ENCODE data around the gene LNPEP. TPM values are rescaled to one million over a fixed set of nuclear protein-coding genes. Genes with fewer than 3 reads are reported as not detected.

The LNPEP gene
- total RNA-seq, 4 donors from 2014 or later: 7.2 to 40.5 (median 34.8) TPM

GRCh38 chr5:96972599-96973334, 36.9 kb downstream of the LNPEP start:
- H3K4me3 ChIP-seq: no peak overlapping the region
- TF ChIP-seq EP300 (IDR thresholded peaks at IDR 0.05; ENCODE audit: low read depth) (no peak), CTCF (IDR thresholded peaks at IDR 0.05) (no peak), POLR2A (IDR thresholded peaks at IDR 0.05) (no peak), POLR2AphosphoS5 (IDR thresholded peaks at IDR 0.05) (no peak)
- H3K36me3 ChIP-seq: no peaks in the 10 kb centered on the region
- H3K9me3 ChIP-seq: no peaks in the 10 kb centered on the region
- in situ Hi-C loops (cut with MboI; ENCODE audit: low pct_ligation_motif_present in 1 of 4, low pct_unique_long_range_greater_than_20kb in 1 of 4, low sequenced_read_pairs in 3 of 4) (no loop called here), intact Hi-C loops (cut with DNase I; ENCODE audit: low total_unique reads) (no loop called here)
- H3K4me1 ChIP-seq: peaks cover 0 to 55% (median 15%) of the 10 kb centered on the region in 4 donors
- H3K27ac ChIP-seq: no peak overlapping the region
- no peak for DNase-seq
- no peaks in the 10 kb centered on the region for H3K27me3 ChIP-seq
- WGBS, 2 donors (ENCODE audit: low coverage in 1 of 2): 78 to 91% methylated on average over 3 to 5 of the region's 5 CpGs

- Histone ChIP-seq H3K4me1 (peaks cover 0 to 45% (median 5%) of the 10 kb centered on the region in 4 donors), H3K36me3 (no peaks in the 10 kb centered on the region), H3K27ac (no peak overlapping the region), H3K27me3 (no peaks in the 10 kb centered on the region), H3K9me3 (no peaks in the 10 kb centered on the region), H3K4me3 (no peak overlapping the region)
- in situ Hi-C loops (cut with MboI; ENCODE audit: low pct_ligation_motif_present in 1 of 4, low pct_unique_long_range_greater_than_20kb in 1 of 4, low sequenced_read_pairs in 3 of 4): no loop called here
- intact Hi-C loops (cut with DNase I; ENCODE audit: low total_unique reads): no loop called here
- no peak for DNase-seq
- WGBS, 2 donors (ENCODE audit: low coverage in 1 of 2): 76 to 78% methylated on average over 2 of the region's 2 CpGs
- no peak for TF ChIP-seq EP300 (IDR thresholded peaks at IDR 0.05; ENCODE audit: low read depth)
- TF ChIP-seq POLR2A (IDR thresholded peaks at IDR 0.05): no peak
- no peak for TF ChIP-seq CTCF (IDR thresholded peaks at IDR 0.05)
- no peak for TF ChIP-seq POLR2AphosphoS5 (IDR thresholded peaks at IDR 0.05)
Observed at GRCh38 chr5:96973532-96974401, 37.9 kb downstream of the LNPEP start.

- Histone ChIP-seq H3K4me1 (peaks cover 0 to 29% (median 2%) of the 10 kb centered on the region in 4 donors), H3K4me3 (no peak overlapping the region), H3K9me3 (no peaks in the 10 kb centered on the region), H3K36me3 (peaks cover 0 to 18% (median 4%) of the 10 kb centered on the region in 4 donors), H3K27me3 (no peaks in the 10 kb centered on the region), H3K27ac (no peak overlapping the region)
- intact Hi-C loops (cut with DNase I; ENCODE audit: low total_unique reads): no loop called here
- no peak for DNase-seq
- TF ChIP-seq EP300 (IDR thresholded peaks at IDR 0.05; ENCODE audit: low read depth) (no peak), POLR2A (IDR thresholded peaks at IDR 0.05) (no peak), CTCF (IDR thresholded peaks at IDR 0.05) (no peak), POLR2AphosphoS5 (IDR thresholded peaks at IDR 0.05) (no peak)
- in situ Hi-C loops (cut with MboI; ENCODE audit: low pct_ligation_motif_present in 1 of 4, low pct_unique_long_range_greater_than_20kb in 1 of 4, low sequenced_read_pairs in 3 of 4): no loop called here
Observed at GRCh38 chr5:96975656-96976055, 39.8 kb downstream of the LNPEP start.

- no peak for DNase-seq
- Histone ChIP-seq H3K9me3 (no peaks in the 10 kb centered on the region), H3K4me1 (peaks cover 0 to 17% (median 2%) of the 10 kb centered on the region in 4 donors), H3K27ac (peak overlapping the region in 1 of 4 donors; percentile 27), H3K27me3 (no peaks in the 10 kb centered on the region), H3K36me3 (peaks cover 0 to 18% (median 4%) of the 10 kb centered on the region in 4 donors), H3K4me3 (no peak overlapping the region)
- intact Hi-C loops (cut with DNase I; ENCODE audit: low total_unique reads) (no loop called here), in situ Hi-C loops (cut with MboI; ENCODE audit: low pct_ligation_motif_present in 1 of 4, low pct_unique_long_range_greater_than_20kb in 1 of 4, low sequenced_read_pairs in 3 of 4) (no loop called here)
- TF ChIP-seq POLR2A (IDR thresholded peaks at IDR 0.05) (no peak), EP300 (IDR thresholded peaks at IDR 0.05; ENCODE audit: low read depth) (no peak), POLR2AphosphoS5 (IDR thresholded peaks at IDR 0.05) (no peak), CTCF (IDR thresholded peaks at IDR 0.05) (no peak)
- 77 to 80% methylated on average over 3 to 6 of the region's 6 CpGs for WGBS, 2 donors (ENCODE audit: low coverage in 1 of 2)
Observed at GRCh38 chr5:96977228-96977627, 41.3 kb downstream of the LNPEP start.
